Activated T-helper 1 cell treated with anti-CD3 and anti-CD28 coated beads, Interleukin-12 subunit alpha, Interleukin-12 subunit beta, Interleukin-2, Interleukin-4 antibody, amounts not matched to agents 30 ng/mL and 10 ng/mL and 1 ng/mL, durations not matched to agents 14 hours and 24 hours and 36 hours (primary cell): ENCODE data around the gene SEMA4A. TPM values are rescaled to one million over a fixed set of nuclear protein-coding genes. Genes with fewer than 3 reads are reported as not detected.
A peak's percentile ranks its signal among the peaks of the same experiment; 100 is the strongest.

Experiments used
- DNase-seq: peaks from one replicate; pipeline ENCODE4 v3.0.0; 2021; ENCODE audit warnings: low spot score
- H3K27ac Mint-ChIP-seq: one replicate; pipeline ENCODE4 v1.8.0; 2021; ENCODE audit warnings: mild to moderate bottlenecking, mixed read lengths
- H3K27me3 Mint-ChIP-seq: one replicate; pipeline ENCODE4 v1.8.0; 2022; ENCODE audit warnings: mild to moderate bottlenecking, moderate library complexity, mixed read lengths; ENCODE audit not compliant: insufficient read depth
- H3K36me3 Mint-ChIP-seq: one replicate; pipeline ENCODE4 v1.8.0; 2021; ENCODE audit warnings: low read depth, mixed read lengths
- H3K4me1 Mint-ChIP-seq: one replicate; pipeline ENCODE4 v1.8.0; 2021; ENCODE audit warnings: low read depth, mixed read lengths
- H3K4me3 Mint-ChIP-seq: one replicate; pipeline ENCODE4 v1.8.0; 2021; ENCODE audit warnings: mild to moderate bottlenecking, moderate library complexity, mixed read lengths
- H3K9me3 Mint-ChIP-seq: one replicate; pipeline ENCODE4 v1.8.0; 2021; ENCODE audit warnings: mixed read lengths
- intact Hi-C: fragments of 100-400 bp; cut with micrococcal nuclease; formaldehyde crosslinking; loops from one replicate; pipeline ENCODE4 v1.15.1; 2024
- total RNA-seq: library from RNA; stranded (reverse); gene quantifications from 2 replicates; pipeline ENCODE4 v1.2.3, GENCODE V29; 2022

The SEMA4A gene
- total RNA-seq, result 8.8 and 9.0 TPM in 2 replicates

DNA sequence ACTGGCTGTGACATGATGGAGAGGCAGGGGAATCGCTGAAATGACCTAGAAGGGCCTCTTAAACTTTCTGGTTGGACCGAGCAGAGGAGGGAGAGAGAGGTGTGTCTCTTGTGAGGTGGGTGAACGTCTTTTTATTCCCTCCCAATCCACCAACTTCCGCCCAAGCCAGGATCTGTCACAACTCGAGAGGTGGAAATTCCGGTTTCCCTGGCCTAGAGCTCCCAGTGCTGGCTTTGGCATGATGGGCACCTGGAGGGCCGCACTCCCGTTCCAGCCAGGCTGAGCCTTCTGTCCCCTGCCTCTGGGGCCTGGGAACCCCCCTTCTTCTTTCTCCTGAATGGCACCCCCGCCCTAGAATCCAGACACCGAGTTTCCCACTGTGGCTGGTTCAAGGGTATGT lies at the start of gene SEMA4A:
SEMA4A (plus strand) TSS at position 224 of the 400 bp plus-strand sequence. CDS start 994 bp downstream, outside the sequence.
- H3K27me3 Mint-ChIP-seq, result no peaks in the 10 kb centered on the region

GRCh38 chr1:156104065-156104810 lies 49.1 kb upstream of the SEMA4A start:
- Mint-ChIP-seq H3K9me3 (no peaks in the 10 kb centered on the region), H3K27ac (peak overlapping the region; percentile 70), H3K27me3 (peaks cover 20% of the 10 kb centered on the region), H3K4me1 (peaks cover 54% of the 10 kb centered on the region), H3K4me3 (peak overlapping the region; percentile 12), H3K36me3 (peaks cover 2% of the 10 kb centered on the region)
- DNase-seq, result no peak
- intact Hi-C loops, result no loop called here

More for the DNA sequence above, at the start of gene SEMA4A:
- intact Hi-C loops, result no loop called here
- Mint-ChIP-seq H3K36me3 (no peaks in the 10 kb centered on the region), H3K9me3 (no peaks in the 10 kb centered on the region), H3K4me1 (peaks cover 70% of the 10 kb centered on the region), H3K27ac (peak within 1 kb of the TSS; percentile 45), H3K4me3 (peak within 1 kb of the TSS; percentile 63)
- no peak for DNase-seq

DNA sequence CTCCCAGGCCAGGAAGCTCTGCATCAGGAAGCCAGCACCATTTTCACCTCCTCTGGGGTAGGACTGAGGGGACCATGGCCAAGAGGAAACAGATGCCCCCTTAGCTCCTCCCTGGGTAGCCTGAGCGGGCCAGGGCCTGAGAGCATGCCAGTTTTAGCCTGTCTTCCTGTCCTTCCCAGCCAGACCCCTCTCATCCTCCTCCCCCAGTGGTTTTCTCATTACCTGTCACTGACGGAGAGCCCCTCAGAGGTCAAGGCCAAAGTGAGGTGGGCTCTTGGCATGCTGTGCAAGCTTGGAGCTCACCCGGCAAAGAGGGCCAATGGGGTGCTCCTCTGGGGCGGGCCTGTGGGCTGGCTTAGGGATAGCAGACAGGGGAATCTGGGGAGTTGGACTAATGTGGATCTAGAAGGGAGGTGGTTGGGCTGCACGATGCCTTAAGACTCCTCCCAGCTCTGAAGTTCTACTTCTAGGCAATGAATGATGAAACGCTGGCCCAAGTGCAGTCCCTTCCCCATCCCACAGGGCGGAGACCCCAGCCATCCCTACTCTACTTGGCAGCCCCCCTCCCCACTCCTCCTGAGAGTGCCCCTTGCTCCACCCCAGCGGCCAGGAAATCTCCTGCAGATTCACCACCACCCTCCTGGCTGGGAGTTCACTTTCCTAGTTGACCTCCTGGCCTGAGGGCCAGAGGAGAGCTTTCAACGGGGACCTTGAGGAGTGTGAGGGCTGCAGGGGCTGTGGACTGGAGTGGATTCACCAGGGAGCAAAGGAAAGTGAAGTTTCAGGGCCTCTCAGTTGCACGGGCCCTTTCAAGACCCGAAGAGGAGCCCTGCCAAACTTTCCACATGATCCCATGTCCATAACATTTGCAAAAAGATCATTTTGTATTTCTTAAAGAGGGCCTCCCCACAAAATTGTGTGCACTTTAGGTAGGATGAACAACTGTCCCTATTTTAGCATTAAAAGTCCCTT lies 48.2 kb upstream of the SEMA4A start:
- H3K4me3 Mint-ChIP-seq, result peak overlapping the region; percentile 64
- peaks cover 2% of the 10 kb centered on the region for H3K36me3 Mint-ChIP-seq
- no peak for DNase-seq
- peaks cover 51% of the 10 kb centered on the region for H3K4me1 Mint-ChIP-seq
- peak overlapping the region; percentile 88 for H3K27ac Mint-ChIP-seq
- intact Hi-C loops, result no loop called here
- no peaks in the 10 kb centered on the region for H3K9me3 Mint-ChIP-seq
- peaks cover 24% of the 10 kb centered on the region for H3K27me3 Mint-ChIP-seq

- Mint-ChIP-seq H3K36me3 (peaks cover 2% of the 10 kb centered on the region), H3K27ac (peak overlapping the region; percentile 100), H3K27me3 (peaks cover 23% of the 10 kb centered on the region), H3K4me3 (peak overlapping the region; percentile 75), H3K4me1 (peaks cover 42% of the 10 kb centered on the region), H3K9me3 (no peaks in the 10 kb centered on the region)
- no peak for DNase-seq
- intact Hi-C loops, result loop anchor here (1.0 kb wide), 4 partner anchors 7 to 111 kb away; partner anchors contain the start of gene LMNA
Measured at GRCh38 chr1:156106624-156107488, 46.5 kb upstream of the SEMA4A start.

GRCh38 chr1:156108057-156108456 lies 45.3 kb upstream of the SEMA4A start:
- no peak overlapping the region for H3K4me3 Mint-ChIP-seq
- intact Hi-C loops, result no loop called here
- no peak for DNase-seq
- peaks cover 30% of the 10 kb centered on the region for H3K27me3 Mint-ChIP-seq
- H3K27ac Mint-ChIP-seq, result peak overlapping the region; percentile 59
- H3K36me3 Mint-ChIP-seq, result peaks cover 2% of the 10 kb centered on the region
- H3K4me1 Mint-ChIP-seq, result peaks cover 42% of the 10 kb centered on the region
- H3K9me3 Mint-ChIP-seq, result no peaks in the 10 kb centered on the region

GRCh38 chr1:156108664-156109241 lies 44.6 kb upstream of the SEMA4A start:
- no peaks in the 10 kb centered on the region for H3K9me3 Mint-ChIP-seq
- peaks cover 36% of the 10 kb centered on the region for H3K27me3 Mint-ChIP-seq
- no peak overlapping the region for H3K4me3 Mint-ChIP-seq
- H3K36me3 Mint-ChIP-seq, result peaks cover 2% of the 10 kb centered on the region
- no peak for DNase-seq
- intact Hi-C loops, result no loop called here
- H3K27ac Mint-ChIP-seq, result no peak overlapping the region
- peaks cover 42% of the 10 kb centered on the region for H3K4me1 Mint-ChIP-seq

GRCh38 chr1:156110252-156110651 lies 43.1 kb upstream of the SEMA4A start:
- H3K27ac Mint-ChIP-seq, result peak overlapping the region; percentile 42
- H3K36me3 Mint-ChIP-seq, result peaks cover 2% of the 10 kb centered on the region
- intact Hi-C loops, result no loop called here
- H3K4me1 Mint-ChIP-seq, result peaks cover 37% of the 10 kb centered on the region
- H3K4me3 Mint-ChIP-seq, result no peak overlapping the region
- DNase-seq, result no peak
- no peaks in the 10 kb centered on the region for H3K9me3 Mint-ChIP-seq
- H3K27me3 Mint-ChIP-seq, result peaks cover 45% of the 10 kb centered on the region

DNA sequence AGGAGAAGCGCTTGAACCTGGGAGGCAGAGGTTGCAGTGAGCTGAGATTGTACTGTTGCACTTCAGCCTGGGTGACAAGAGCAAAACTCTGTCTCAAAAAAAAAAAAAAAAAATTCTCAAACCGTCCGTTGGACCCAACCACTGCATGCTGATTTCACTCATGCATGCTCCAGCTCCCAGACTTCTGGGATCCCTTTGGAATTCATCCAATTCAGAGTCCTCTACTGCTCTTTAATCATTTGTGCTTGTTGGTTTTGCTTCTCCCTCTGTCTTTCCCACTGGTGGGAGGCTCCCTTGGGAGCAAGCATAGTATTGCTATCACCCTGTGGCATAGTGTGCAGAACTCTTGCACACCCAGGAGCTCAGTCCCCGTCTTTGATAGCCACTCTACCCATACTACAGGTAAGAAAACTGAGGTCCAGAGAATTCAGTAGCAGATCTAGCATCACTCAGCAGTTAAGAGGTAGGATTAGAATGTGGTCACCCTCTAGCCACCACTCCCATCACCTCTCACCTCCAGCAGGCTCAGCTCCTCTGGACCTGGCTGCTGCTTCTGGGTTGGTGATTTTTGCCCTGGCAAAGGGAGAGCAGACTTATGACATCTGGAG lies 41.9 kb upstream of the SEMA4A start:
- Mint-ChIP-seq H3K4me3 (no peak overlapping the region), H3K9me3 (no peaks in the 10 kb centered on the region), H3K36me3 (peaks cover 4% of the 10 kb centered on the region), H3K4me1 (peaks cover 35% of the 10 kb centered on the region), H3K27me3 (peaks cover 52% of the 10 kb centered on the region), H3K27ac (no peak overlapping the region)
- intact Hi-C loops, result no loop called here
- DNase-seq, result no peak

DNA sequence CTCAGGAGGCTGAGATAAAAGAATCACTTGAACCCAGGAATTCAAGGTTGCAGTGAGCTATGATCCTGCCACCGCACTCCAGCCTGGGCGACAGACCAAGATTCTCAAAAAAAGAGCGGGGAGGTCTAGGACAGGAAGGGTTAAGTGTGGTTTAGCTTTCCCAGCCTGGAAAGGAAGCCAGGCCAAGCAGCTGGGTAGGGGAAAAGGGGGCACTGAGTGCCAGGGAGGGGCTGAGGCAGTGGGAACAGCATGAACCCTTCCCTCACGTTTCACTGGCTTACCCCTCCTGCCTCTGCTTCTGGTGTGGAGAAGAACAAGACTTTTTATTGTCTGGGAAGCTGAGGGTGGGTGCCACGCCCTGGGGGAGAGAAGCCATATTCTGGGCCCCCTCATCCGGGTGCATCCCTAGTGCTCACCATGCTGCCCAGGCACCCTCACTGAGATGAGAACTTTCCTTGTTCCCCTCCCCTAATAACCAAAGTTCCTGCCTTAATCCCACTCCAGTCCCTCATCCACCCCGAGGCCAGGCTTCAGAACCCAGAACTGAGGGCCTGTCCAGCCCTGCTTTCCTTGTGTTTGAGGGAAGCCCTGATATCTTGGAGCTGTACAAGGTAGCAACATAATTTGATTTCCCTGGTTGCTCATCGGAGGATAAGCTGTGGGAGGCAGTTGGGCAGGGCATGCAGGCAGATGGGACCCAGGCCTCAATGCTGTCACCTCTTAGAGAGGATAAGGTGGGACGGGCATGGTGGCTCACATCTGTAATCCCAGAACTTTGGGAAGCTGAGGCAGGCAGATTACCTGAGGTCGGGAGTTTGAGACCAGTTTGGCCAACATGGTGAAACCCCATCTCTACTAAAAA lies 40.9 kb upstream of the SEMA4A start:
- peaks cover 27% of the 10 kb centered on the region for H3K4me1 Mint-ChIP-seq
- intact Hi-C loops, result no loop called here
- H3K27me3 Mint-ChIP-seq, result peaks cover 52% of the 10 kb centered on the region
- H3K27ac Mint-ChIP-seq, result no peak overlapping the region
- H3K4me3 Mint-ChIP-seq, result no peak overlapping the region
- no peaks in the 10 kb centered on the region for H3K9me3 Mint-ChIP-seq
- peaks cover 3% of the 10 kb centered on the region for H3K36me3 Mint-ChIP-seq
- no peak for DNase-seq

DNA sequence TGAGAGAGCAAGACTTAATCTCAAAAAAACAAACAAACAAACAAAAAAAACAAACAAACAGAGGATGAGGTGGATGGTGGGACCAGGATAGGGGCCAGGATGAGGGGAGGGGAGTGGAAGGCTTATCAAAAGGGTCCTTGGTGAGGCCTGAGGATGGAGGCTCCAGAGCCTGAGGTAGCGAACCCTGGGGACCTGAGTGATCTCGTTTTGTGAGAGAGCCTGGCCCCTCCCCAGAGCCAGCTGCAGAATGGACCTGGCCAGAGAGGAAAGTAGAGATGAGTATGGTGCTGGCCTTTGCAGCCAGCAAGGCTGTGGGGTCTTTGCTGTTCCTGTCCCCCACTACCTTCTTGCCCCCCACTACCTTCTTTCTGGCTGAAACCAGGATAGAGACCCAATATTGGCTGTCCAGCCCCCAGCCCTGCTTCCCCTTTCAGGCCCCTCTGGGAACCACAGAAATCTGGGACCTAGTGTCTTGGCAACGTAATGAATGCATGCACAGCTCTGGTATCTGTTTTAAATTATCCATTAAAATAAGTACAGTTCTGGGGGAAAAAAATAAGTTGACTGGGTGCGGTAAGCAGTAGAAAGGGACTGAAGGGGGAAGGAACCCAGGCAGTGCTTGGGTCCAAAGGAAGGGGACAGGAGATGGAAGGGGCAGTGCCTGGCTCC lies 40.0 kb upstream of the SEMA4A start:
- H3K27ac Mint-ChIP-seq, result peak overlapping the region; percentile 76
- intact Hi-C loops, result no loop called here
- no peaks in the 10 kb centered on the region for H3K9me3 Mint-ChIP-seq
- peaks cover 6% of the 10 kb centered on the region for H3K36me3 Mint-ChIP-seq
- DNase-seq, result no peak
- H3K27me3 Mint-ChIP-seq, result peaks cover 52% of the 10 kb centered on the region
- peaks cover 25% of the 10 kb centered on the region for H3K4me1 Mint-ChIP-seq
- H3K4me3 Mint-ChIP-seq, result peak overlapping the region; percentile 91
